Stimulated activated CD4-positive, alpha-beta T cell treated with anti-CD3 and anti-CD28 coated beads, Interleukin-2, amount 100 ng/mL, for 24 hours (primary cell): ENCODE measurements around the gene ZNF564.
"Not testable (repeated sequence)": the region's sequence is repeated elsewhere in the genome, so short reads cannot be mapped to it uniquely, and the experiment has no call there.

Source experiments
- DNase-seq, 2 donors: peaks; one replicate each; pipeline ENCODE4 v3.0.0-alpha.2; 2020

ZNF564 gene

GRCh38 chr19:12551060-12551832, at the start of gene ZNF564:
ZNF564 (minus strand) TSS chr19:12551482; CDS start chr19:12551332, 150 bp downstream.
- DNase-seq: peak; percentile 85 to 91

- DNase-seq: no peak
These were observed 46.3 kb upstream of the ZNF564 start for GRCh38 chr19:12597594-12597993.

- no peak for DNase-seq
These were observed 45.8 kb upstream of the ZNF564 start for GRCh38 chr19:12596927-12597548.

GRCh38 chr19:12596485-12596884, 45.2 kb upstream of the ZNF564 start:
- no peak for DNase-seq

DNA sequence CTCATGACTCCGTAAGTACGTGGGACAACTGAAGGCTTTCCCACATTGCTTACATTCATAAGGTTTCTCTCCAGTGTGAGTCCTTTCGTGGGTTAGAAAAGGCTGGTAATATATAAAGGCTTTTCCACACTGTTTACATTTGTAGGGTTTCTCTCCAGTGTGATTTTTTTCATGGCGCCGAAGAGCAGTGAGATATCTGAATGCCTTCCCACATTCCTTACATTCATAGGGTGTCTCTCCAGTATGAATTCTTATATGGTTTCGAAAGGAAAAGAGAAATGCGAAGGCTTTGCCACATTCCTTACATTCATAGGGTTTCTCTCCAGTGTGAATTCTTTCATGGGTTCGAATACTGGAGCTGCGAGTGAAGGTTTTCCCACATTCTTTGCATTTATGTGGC, 29.8 kb upstream of the ZNF564 start:
- DNase-seq: no peak

GRCh38 chr19:12580180-12580694, 29.0 kb upstream of the ZNF564 start:
- DNase-seq: no peak

- DNase-seq: no peak
These were observed 27.4 kb upstream of the ZNF564 start for GRCh38 chr19:12578641-12579040.

GRCh38 chr19:12574036-12574435, 22.8 kb upstream of the ZNF564 start:
- DNase-seq: no peak

GRCh38 chr19:12567951-12568350, 16.7 kb upstream of the ZNF564 start:
- no peak for DNase-seq

DNA sequence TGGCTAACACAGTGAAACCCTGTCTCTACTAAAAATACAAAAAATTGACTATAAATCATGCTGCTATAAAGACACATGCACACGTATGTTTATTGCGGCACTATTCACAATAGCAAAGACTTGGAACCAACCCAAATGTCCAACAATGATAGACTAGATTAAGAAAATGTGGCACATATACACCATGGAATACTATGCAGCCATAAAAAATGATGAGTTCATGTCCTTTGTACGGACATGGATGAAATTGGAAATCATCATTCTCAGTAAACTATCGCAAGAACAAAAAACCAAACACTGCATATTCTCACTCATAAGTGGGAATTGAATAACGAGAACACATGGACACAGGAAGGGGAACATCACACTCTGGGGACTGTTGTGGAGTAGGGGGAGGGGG, 15.1 kb upstream of the ZNF564 start:
- not testable (repeated sequence) for DNase-seq

- DNase-seq: peak; percentile 96 to 97
These were observed 12.9 kb upstream of the ZNF564 start for GRCh38 chr19:12564016-12564664.

- no peak for DNase-seq
These were observed 4.2 kb upstream of the ZNF564 start for GRCh38 chr19:12555456-12555930.

DNA sequence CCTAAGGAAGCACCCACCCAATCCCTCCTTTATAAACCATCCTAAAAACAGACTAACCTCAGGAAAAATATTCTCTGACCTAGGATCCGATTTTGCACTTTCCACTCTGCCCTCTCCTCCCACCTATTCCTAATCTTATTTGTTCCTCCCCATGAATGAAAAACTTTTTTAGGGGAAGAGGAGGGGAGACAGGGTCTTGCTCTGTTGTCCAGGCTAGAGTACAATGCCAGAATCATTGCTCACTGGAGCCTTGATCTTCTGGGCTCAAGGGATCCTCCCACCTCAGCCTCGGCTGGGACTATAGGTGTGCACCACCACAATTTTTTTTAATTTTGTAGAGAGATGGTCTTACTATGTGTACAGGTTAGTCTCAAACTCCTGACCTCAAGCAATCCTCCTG, 4.4 kb downstream of the ZNF564 start:
- DNase-seq: no peak

DNA sequence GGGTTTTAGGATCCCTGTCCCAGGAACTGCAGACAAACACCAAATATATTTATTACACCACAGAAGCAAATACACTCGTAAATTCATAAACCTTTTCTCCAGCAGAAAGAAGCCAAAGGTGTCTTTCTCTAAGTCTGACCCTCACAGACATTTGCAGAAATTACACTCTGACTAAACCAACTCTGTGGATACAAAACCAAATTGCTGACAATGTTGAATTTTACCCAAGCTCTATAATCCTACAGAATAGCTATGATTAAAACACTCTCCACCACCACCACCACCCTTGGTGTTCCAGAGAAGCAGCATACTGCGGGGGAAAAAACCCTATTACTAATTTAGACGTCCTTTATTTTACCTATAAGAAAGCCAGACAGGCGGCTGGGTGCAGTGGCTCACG, 5.2 kb downstream of the ZNF564 start:
- no peak for DNase-seq

DNA sequence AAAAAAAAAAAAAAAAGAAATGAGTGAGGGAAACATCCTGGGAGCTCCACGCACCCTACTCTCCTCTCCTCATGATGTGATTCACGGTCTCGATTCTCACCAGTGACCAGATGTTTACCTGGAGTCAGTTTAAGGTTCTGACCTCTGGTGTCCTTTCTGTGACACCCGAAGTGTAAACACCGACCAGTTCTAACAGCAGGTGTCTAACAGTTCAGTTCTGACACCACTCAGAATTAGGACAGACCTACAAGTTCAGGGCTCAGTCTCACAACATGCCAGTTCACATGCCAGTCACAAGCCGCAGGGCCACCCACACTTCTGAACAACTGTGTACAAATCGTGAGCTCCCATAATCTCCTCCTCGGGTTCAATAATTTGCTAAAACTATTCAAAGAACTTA, 6.0 kb downstream of the ZNF564 start:
- no peak for DNase-seq

DNA sequence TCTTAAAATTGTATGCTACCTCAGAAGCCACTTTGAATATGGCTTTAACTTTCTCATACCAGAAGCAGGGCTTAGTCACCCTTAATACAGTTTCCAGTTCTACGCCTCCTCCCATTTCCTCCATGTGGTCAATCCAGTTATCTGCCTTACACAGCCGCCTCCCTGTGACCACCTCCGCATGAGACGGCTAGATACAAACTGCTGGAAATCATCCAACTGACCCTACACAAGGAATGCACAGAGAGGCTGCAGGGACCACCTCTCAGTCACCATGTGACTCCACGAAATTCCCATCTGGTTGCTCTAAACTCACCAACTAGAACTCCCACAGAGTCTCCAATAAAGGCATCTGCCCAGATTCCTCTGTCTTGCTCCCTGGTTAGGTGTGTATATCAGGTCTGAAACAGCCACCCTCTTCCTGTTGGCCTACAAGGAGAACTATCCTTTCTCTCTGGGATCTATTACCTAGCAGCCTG, 6.8 kb downstream of the ZNF564 start:
- DNase-seq: no peak

DNA sequence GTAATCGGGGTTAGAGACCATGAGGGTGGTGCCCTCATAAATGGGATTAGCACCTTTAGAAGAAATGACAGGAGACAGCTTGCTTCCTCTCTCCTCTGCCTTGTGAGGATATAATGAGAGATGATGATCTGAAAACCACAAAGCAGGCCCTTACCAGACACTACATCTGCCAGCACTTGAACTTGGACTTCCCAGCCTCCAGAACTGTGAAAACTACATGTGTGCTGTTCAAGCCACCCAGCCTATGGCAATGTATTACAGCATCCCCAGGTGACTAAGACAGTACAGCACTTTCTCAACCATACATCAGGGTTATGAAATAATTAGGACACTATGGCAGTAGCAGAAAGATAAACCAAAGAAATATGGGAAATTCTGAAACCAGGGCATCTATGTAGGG, 7.4 kb downstream of the ZNF564 start:
- DNase-seq: no peak

DNA sequence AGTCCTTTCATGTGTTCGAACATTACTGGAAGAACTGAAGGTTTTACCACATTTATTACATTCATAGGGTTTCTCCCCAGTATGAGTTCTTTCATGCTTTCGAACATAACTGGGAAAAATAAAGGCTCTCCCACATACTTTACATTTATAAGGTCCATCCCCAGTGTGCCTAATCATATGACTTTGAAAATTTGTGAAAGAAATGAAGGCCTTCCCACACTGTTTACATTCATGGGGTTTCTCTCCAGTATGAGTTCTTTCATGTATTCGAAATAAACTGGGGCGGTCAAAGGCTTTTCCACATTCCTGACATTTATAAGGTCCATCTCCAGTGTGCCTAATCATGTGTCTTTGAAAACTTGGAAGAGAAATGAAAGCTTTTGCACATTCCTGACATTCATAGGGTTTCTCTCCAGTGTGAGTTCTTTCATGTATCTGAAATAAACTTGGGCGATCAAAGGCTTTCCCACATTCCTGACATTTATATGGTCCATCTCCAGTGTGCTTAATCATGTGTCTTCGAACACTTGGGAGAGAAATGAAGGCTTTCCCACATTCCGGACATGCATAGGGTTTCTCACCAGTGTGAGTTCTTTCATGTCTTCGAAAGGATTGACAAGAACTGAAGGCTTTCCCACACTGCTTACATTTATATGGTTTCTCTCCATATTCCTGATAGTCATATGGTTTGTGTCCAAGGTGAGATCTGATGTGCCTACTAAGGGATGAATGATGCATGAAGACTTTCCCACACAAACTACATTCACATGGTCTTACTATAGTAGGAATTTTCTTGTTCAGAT, 24.0 kb downstream of the ZNF564 start:
- no peak for DNase-seq

GRCh38 chr19:12526542-12526941, 24.7 kb downstream of the ZNF564 start:
- no peak for DNase-seq

DNA sequence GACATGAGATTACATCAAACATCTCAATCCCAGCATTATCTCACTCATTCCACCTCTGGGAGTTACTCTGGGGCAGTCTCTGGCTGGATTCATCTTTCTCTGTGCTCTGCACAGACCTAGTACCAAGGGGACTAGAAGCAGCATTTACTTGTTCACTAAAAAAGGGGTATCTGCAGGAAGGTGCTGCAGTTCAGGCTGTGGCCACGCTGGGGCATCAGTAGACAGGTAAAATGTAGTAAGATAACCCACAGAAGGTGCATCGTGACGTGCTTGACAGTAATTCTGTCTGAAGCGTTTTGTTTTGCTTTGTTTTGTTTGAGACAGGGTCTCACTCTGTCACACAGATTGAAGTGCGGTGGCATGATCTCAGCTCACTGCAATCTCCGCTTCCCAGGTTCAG, 29.3 kb downstream of the ZNF564 start:
- DNase-seq: no peak

DNA sequence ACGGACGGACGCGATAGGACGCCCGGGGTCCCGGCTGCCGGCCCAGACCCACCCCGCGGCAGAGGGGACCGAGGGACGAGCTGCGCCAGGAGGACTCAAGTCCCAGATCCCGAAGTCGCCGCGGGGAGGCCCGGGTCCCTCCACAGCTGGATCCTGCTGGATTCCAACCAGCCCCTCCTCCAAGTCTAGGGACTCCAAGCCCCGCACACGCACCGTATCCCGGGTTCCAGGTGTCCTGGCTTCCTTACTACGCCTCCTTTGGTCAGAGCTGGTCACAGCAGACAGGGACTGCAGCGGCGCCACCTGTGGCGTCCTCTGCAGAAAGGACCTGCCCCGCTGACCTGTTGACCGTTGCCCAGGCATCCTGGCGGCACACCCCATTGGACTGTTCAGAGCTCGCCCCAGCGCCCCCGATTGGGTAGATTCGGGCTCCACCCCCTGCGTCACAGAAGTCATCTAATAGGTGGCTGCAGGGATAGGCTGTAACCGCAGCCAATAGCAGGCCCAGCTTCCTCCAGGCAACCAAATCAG, 37.7 kb downstream of the ZNF564 start:
- no peak for DNase-seq

DNA sequence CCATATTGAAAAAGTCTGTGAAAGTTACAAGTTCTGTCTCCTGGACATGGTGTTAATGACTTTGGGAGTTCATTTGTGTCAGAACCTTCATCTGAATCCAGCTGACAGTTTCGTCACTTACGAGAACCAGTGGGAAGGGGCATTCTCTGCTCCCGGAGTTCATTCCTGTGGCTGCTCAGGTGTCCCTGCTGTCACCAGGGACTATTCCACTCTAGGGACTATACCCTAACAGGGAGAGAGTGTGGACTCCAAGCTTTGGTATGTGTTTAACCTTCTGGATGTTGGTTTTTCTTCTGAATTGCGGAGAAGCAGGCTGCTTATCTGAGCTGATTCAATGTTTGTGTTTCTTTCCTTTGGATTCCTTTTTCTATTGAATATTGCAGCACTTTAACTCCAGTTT, 54.2 kb downstream of the ZNF564 start:
- DNase-seq: no peak
